Activated CD4-positive, alpha-beta T cell treated with anti-CD3 and anti-CD28 coated beads for 1 hour (primary cell): ENCODE results near the gene MC4R.

Experiments used
- DNase-seq: peaks from one replicate; pipeline ENCODE4 v3.0.0-alpha.2; 2020

MC4R gene

GRCh38 chr18:60322591-60322990, 50.0 kb downstream of the MC4R start:
- no peak for DNase-seq
